GM21390 (cell line): ENCODE data around the gene SLC25A20.
"Not testable (repeated sequence)": the region's sequence is repeated elsewhere in the genome, so short reads cannot be mapped to it uniquely, and the experiment has no call there.

Experiments used
- ATAC-seq: cut with Tn5 transposase; IDR thresholded peaks from one replicate; pipeline ENCODE4 v1.9.1; 2021; ENCODE audit not compliant: unreplicated experiment

SLC25A20 gene

DNA sequence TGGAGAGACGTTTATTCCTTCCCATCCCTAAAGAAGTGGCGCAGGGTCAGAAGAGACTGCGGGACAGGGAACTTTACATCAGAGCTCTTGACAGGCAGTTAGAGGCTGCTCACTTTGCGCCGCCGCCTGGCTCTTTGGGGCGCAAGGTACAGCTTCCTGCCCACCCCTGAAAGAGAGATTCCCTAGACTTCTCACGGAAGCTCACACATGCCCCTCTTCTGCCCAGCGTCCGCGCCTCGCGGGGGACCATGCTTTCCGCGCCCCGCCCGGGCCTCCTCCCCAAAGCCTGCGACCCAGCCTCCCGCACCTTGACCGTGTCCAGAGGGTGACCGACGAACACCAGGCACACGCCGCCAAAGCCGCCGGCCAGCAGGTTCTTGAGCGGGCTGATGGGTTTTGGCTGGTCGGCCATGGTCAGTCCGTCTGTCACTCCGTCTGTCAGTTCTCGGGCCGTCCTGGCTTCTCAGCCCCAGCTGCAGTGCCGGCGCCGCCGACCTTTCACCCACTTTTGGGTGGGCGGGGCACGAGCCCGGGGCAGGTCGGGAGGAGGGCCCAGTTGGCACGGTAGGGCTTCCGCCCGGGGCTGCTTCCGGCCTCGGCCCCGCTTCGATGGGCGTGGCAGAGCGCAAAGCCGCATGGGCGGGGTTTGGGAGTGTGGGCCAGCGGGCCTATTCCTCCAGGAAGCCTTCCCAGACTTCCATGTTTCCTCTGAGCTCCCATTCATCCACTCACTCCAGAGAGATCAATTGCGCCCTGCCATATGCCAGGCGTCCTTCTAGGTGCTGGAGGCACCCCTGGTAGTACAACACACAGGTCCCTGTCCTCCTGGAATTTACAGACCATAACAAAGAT lies at the start of gene SLC25A20:
Gene SLC25A20, minus strand, starts transcription at position 500 of the 852 bp plus-strand sequence. Its CDS starts 88 bp downstream, at position 412.
- ATAC-seq = peak; percentile 85

DNA sequence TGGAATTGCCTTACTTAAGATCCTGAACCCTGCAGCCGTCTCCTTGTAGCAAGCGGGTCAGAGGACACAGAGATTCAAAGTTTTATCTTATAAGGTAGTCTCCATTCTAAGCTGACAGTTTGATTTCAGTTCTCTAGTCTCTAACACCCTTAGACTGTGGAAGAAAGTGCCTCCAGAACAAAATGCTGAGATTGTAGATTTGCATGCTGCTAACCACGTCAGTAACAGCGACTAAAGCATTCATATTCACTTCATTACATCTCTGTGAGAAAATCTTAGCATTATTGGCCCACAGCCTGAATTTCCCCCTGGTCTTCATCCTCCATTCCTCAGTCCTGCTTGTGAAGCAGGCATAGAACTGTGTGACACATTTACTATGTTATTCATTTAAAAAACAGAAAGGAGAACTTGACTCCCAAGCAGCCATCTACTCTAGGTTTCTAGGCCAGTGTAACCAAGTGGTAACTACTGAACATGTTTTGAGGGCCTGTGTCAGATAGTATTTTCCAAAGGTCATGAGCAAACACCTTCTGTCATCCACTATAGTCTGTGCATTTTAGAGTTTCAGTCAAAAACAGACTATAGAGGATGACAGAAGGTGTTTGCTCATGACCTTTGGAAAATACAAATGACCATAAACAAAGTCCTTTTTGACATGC lies 47.3 kb upstream of the SLC25A20 start:
- no peak for ATAC-seq

DNA sequence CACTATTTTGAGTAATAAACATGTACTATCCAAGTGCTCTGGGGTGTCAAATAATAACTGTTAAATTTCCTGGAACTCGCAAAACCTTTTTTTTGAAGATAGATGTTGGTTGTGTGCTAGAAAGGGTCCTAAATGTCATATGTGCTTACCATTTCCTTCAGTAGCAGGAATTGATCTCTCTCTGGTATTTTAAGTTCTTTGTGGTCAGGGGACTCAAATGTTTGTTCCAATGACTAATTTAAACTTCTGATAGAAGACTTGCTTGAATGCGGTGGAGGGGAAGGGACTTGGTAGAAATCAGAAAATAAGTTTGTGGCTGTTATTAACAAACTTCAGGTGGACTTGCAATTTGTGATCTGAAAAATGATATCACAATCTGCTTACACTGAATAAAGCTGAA lies 46.8 kb upstream of the SLC25A20 start:
- no peak for ATAC-seq

DNA sequence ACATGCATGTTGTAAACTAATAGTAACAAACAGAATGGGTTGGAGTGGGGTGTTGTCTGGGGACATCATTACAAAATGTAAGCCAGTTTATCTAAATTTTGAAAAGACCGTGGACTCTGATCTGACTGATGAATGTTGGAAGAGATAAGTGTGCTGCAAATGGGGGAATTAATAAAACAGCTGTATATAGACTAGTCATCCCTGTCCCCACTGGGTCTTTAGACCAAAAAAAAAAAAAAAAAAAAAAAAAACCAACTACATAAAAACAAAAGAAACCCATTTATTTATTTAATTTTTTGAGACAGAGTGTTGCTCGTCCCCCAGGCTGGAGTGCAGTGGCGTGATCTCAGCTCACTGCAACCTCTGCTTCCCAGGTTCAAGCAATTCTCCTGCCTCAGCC lies 40.0 kb upstream of the SLC25A20 start:
- ATAC-seq = no peak

- no peak for ATAC-seq
Measured at GRCh38 chr3:48938156-48938555, 39.5 kb upstream of the SLC25A20 start.

DNA sequence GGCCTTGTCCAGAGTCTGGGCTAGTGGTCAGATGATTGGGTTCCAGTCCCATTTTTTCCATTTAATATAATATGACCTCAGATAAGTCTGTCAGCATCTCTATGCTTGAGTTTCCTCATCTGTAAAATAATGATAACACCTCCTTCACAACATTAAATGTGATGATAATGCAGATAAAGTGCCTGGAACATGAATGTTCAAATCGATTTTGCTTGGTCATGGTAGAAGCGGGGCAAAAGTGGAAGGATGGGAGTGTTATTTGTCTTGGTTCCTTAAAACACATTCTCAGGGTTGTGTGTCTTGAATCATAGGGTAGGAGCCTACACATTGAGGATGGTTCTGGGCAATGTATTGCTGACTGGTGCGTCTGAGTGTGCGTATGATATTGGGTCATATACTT lies 36.8 kb upstream of the SLC25A20 start:
- no peak for ATAC-seq

- ATAC-seq = no peak
Measured at GRCh38 chr3:48934333-48934991, 35.8 kb upstream of the SLC25A20 start.

GRCh38 chr3:48931944-48932580 lies 33.4 kb upstream of the SLC25A20 start:
- no peak for ATAC-seq

- no peak for ATAC-seq
Measured at GRCh38 chr3:48930590-48930989, 31.9 kb upstream of the SLC25A20 start.

GRCh38 chr3:48929358-48930035 lies 30.8 kb upstream of the SLC25A20 start:
- ATAC-seq = no peak

DNA sequence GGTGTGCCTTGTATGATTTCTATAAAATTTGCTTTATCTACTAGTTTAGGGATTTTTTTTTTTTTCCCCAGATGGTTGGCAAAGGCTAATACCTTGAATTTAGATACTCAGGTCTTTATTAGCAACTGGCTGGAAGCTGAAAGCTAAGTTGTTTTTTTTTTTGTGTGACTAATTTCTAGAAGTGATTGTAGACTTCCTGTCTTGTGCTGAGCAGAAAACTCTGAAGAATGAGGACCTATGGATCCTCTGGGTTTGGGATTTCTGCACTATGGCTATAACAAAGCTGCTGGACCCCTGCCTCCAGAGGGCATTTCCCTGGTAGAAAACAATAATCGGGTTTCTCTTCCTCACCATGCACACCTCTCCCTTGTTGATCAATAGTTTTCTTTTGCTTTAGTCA lies 30.0 kb upstream of the SLC25A20 start:
- ATAC-seq = no peak

GRCh38 chr3:48927928-48928327 lies 29.2 kb upstream of the SLC25A20 start:
- ATAC-seq = no peak

GRCh38 chr3:48926425-48927392 lies 28.0 kb upstream of the SLC25A20 start:
- no peak for ATAC-seq

DNA sequence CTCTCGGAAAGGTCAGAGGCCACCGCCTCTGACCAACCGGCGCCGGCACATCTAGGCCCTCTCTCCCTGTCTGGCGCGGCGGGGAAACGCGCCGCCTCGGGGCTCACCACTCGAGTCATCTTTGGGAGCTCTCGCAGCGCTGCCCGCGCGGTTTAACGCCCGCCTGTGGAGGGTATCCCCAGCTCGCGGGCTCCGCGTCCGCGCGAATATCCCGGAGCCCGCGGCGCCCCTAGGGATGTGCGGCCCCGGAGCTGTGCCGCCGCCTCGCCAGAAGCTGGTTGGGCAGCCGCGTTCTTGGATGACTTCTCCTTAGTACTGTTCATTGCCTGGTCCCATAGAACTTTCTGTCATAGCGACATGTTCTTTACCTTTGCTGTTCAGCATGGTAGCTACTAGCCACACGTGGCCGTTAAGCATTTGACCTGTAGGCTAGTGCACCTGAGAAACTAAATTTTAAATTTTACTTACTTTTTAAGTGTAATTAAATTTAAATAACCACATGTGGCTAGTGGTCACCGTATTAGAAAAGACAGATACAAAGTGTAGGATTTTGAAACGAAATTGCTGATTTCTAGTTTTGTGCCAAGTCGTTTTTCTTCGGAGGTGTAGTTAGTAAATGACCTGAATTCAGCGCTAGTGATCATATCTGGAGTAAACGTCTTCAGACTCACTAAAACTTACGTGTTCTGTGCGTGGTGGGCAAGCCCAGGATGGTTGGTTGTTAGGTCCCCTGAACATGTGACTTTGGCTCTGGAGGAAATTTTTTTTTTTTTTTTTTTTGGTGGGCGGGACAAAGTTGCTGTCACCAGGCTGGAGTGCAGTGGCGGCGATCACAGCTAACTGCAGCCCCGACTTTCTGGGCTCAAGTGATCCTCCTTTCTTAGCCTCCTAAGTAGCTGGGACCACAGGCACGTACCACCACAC lies 20.8 kb upstream of the SLC25A20 start:
- ATAC-seq = peak; percentile 17

DNA sequence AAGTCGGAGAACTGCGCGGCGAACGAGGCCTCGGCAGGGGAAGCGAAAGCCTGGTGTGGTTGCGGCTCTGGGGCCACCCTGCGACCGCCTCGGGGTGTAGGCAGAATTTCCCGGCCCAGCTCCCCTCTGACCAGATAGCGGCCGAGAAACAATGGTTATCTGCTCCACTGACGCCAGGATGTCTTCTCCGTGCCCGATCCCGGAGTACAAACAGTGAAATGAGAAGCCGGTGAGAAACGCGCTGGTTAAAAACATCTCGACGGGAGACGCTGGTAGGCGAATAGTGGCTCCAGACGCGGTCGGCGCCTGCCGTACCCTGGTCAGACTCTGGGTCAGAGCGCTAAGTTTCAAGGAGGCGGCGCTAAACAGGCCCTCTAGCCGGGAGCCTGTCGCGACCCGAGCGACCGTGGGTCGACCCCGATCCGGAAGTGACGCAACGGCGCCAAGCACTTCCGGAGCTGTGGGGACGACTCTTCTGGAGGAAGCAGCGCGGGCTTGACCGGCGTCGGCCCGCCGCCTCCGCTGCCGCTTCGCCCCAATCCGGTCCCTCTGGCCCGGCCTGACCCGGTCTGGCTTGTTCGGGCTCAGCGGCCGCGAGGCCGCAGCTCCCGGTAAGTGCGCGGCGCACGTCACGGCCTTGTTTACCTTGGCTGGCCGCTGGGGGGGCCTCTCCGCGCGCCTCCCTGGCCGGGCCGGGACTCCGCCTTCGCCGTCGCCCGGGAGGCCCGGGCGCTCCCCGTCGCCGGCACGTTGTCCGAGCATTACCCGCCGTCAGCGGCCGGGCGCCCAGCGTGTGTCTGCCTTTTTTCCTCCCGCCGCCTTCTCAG lies 19.9 kb upstream of the SLC25A20 start, which contains the start of gene ARIH2:
Gene ARIH2, plus strand, starts transcription at position 455 of the 827 bp plus-strand sequence. CDS start 8,717 bp downstream, outside the sequence.
- ATAC-seq = peak; percentile 77

GRCh38 chr3:48915296-48915695 lies 16.6 kb upstream of the SLC25A20 start:
- ATAC-seq = no peak

DNA sequence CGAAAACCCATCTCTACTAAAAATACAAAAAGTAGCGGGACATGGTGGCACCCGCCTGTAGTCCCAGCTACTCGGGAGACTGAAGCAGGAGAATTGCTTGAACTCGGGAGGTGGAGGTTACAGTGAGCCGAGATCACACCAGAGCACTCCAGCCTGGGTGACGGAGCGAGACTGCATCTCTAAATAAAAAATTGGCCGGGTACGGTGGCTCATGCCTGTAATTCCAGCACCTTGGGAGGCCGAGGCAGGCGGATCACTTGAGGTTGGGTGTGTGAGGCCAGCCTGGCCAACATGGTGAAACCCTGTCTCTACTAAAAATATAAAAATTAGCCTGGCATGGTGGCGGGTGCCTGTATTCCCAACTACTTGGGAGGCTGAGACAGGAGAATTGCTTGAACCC lies 8.3 kb upstream of the SLC25A20 start:
- not testable (repeated sequence) for ATAC-seq

DNA sequence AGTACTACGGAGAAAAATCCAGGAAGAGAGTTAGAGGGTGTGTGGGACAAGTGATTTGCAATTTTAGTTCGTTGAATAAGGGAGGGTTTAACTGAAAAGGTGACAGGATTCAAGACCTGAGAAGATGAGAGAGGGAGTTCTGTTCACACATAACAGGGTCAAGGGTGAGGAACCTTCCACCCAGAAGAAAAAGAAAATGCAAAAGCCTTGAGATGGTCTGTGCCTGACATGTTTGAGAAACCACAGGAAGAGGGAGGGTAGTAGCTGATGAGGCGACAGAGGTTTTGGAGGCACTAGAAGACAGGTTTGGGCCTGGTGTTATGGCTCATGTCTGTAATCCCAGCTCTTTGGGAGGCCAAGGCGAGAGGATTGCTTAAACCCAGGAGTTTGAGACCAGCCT lies 591 bp upstream of the SLC25A20 start:
- ATAC-seq = no peak
